Upper lobe of left lung (tissue), 6 donors: ENCODE data around the gene NDUFV2. TPM values are rescaled to one million over a fixed set of nuclear protein-coding genes. Genes with fewer than 3 reads are reported as not detected.

Experiments used
- ATAC-seq, 2 donors: fragments of 200-7000 bp; cut with Tn5 transposase; one replicate each; pipeline ENCODE4 v1.9.1; 2022; ENCODE audit warnings: mild to moderate bottlenecking in 2 of 2, moderate library complexity in 2 of 2; ENCODE audit not compliant: low FRiP score in 2 of 2
- DNase-seq, 2 donors: peaks; one replicate each; pipeline ENCODE4 v3.0.0-alpha.2; 2019 to 2020
- H3K27ac ChIP-seq, 4 donors: fragments of 200-600 bp; sonication (generic); one replicate each; pipeline ENCODE4 v1.5.1; 2016 to 2019
- H3K27me3 ChIP-seq, 4 donors: fragments of 200-600 bp; sonication (generic); one replicate each; pipeline ENCODE4 v1.5.1; 2017 to 2019
- H3K36me3 ChIP-seq, 4 donors: fragments of 200-600 bp; sonication (generic); one replicate each; pipeline ENCODE4 v1.5.1; 2016 to 2019
- H3K4me1 ChIP-seq, 4 donors: fragments of 200-600 bp; sonication (generic); one replicate each; pipeline ENCODE4 v1.5.1; 2018 to 2019
- H3K4me3 ChIP-seq, 4 donors: fragments of 200-600 bp; sonication (generic); one replicate each; pipeline ENCODE4 v1.5.1; 2017 to 2019; ENCODE audit warnings: mild to moderate bottlenecking in 2 of 4, moderate library complexity in 1 of 4
- H3K9me3 ChIP-seq, 4 donors: fragments of 200-600 bp; sonication (generic); one replicate each; pipeline ENCODE4 v1.5.1; 2018 to 2019
- CTCF ChIP-seq, 6 experiments: fragments of 450-650 bp in 4 of 6; fragments of 200-600 bp in 2 of 6; sonication (generic) in 2 of 6; IDR thresholded peaks; one replicate each; pipeline ENCODE4 v1.5.1; 2016 to 2019; ENCODE audit warnings: antibody characterized with exemption in 6 of 6
- EP300 ChIP-seq, 4 donors: sonication (generic); formaldehyde crosslinking; IDR thresholded peaks; one replicate each; pipeline ENCODE4 v1.5.1; 2017; ENCODE audit warnings: antibody characterized with exemption in 4 of 4, control low read depth in 2 of 4
- POLR2A ChIP-seq, 4 donors: fragments of 450-650 bp; IDR thresholded peaks; one replicate each; pipeline ENCODE4 v1.5.1; 2016 to 2017; ENCODE audit warnings: antibody characterized with exemption in 4 of 4, mild to moderate bottlenecking in 2 of 4
- POLR2AphosphoS5 ChIP-seq, 2 donors: sonication (generic); formaldehyde crosslinking; IDR thresholded peaks; one replicate each; pipeline ENCODE4 v1.5.1; 2017; ENCODE audit warnings: antibody characterized with exemption in 2 of 2
- WGBS, 2 donors: methylation state at CpG; one replicate each; pipeline ENCODE4 v1.1.5; 2017 to 2018; 5-methylcytosine and 5-hydroxymethylcytosine counted together
- total RNA-seq, 6 donors: library from RNA; depleted of rRNA in 4 of 6; stranded (reverse); fragments of >200 nt in 4 of 6; gene quantifications; one replicate each; pipeline versions ENCODE4 v1.1.0 to v1.2.1, GENCODE V29; 2016 to 2021
- donor health status: DM: no; HTN: no; CAD: no; lungs with moderate emphysema.
- donor health status: DM: no; HTN: yes; CAD: no; lungs with severe emphysema.

Gene NDUFV2
- total RNA-seq, 6 donors from 2014 or later, result 45.3 to 154 (median 113) TPM

DNA sequence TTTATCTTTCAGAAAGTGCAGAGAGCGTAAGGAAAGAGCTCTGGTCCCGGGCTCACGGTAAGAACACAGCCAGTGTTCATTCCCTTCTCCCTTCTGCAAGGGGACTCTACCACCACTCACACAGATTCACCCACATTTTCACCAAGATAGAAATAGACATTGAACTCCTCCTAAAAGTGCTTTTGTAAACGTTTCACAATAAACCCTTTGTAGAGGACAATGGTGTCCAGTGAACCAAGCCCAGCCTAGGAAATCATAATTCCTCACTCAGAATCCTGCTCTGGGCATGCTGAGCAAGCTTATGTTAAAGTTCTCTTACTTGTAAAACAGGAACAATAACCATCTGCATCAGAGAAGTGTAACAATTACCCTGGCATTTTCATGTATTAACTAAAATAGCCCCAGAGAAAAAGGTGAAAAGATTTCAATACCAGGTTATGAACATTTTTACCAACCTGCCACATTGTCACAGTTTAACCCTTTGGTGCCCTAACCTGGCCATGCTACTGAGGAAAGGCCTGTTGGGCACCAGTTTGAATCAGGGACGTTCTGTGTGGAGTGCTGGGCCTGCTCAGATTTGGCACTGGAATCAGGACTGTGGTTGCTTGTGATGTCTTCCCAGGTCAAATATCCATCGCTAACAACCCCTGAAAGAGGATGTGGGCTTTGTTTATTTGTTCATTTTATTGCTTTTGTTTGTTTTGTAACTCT is 22.5 kb upstream of the NDUFV2 start:
- WGBS, 2 donors, result 68 to 75% methylated on average over 6 of the region's 6 CpGs
- TF ChIP-seq POLR2AphosphoS5 (IDR thresholded peaks at IDR 0.05), result no peak
- TF ChIP-seq POLR2A (IDR thresholded peaks at IDR 0.05), result no peak
- TF ChIP-seq EP300 (IDR thresholded peaks at IDR 0.05), result no peak
- no peak for TF ChIP-seq CTCF (IDR thresholded peaks at IDR 0.05)
- Histone ChIP-seq H3K4me3 (no peak overlapping the region), H3K27me3 (no peaks in the 10 kb centered on the region), H3K36me3 (no peaks in the 10 kb centered on the region), H3K9me3 (no peaks in the 10 kb centered on the region), H3K4me1 (peaks cover 2 to 17% (median 15%) of the 10 kb centered on the region in 4 donors), H3K27ac (no peak overlapping the region)
- ATAC-seq (no peak), DNase-seq (no peak)

- Histone ChIP-seq H3K4me1 (peaks cover 2 to 17% (median 15%) of the 10 kb centered on the region in 4 donors), H3K27ac (no peak overlapping the region), H3K27me3 (no peaks in the 10 kb centered on the region), H3K4me3 (no peak overlapping the region), H3K9me3 (no peaks in the 10 kb centered on the region), H3K36me3 (no peaks in the 10 kb centered on the region)
- TF ChIP-seq POLR2AphosphoS5 (IDR thresholded peaks at IDR 0.05) (no peak), POLR2A (IDR thresholded peaks at IDR 0.05) (no peak), CTCF (IDR thresholded peaks at IDR 0.05) (no peak), EP300 (IDR thresholded peaks at IDR 0.05) (no peak)
- ATAC-seq (no peak), DNase-seq (no peak)
- 68 to 73% methylated on average over 4 of the region's 4 CpGs for WGBS, 2 donors
These were observed 20.6 kb upstream of the NDUFV2 start for GRCh38 chr18:9081940-9082339.

DNA sequence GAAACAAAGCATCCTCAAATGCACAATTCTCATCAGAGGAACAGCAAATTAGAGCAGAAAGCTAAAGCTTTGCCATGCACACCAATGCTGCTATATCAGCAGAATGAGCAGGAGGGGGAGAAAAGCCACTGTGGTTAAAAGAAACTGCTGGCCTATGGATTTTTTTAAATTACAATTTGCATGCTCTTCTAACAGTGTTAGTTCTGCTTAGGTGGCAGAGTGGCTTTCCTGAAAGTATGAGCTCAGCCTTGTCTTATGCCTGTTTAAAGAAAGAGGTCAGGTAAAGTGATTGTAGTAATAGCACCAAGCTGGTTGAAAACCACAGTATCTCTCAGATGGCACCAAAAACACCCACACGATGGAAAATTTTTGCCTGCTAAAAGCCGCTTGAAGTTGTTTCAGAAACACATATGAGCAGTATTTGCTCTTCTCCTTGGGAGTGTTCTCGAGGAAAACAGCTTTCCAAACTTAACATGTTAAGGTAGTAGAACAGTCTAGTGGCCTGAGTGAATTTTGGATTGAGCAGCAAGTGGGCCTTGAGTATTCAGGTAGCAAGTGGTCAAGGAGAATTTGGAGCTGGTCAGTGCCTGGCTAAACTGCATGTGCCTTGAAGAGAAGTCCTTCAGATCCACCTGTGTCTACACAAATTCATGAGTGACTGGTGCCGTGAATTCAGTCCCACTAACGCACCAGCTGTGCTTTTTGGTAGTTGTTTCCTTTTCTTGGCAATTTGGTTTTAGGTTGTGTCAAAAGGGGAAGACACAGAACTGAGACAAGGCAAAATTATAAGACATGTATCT is 19.6 kb upstream of the NDUFV2 start:
- no peaks in the 10 kb centered on the region for H3K9me3 ChIP-seq
- ATAC-seq, result peak; percentile 35 to 49
- no peaks in the 10 kb centered on the region for H3K36me3 ChIP-seq
- WGBS, 2 donors, result 39 to 53% methylated on average over 5 of the region's 5 CpGs
- H3K27me3 ChIP-seq, result no peaks in the 10 kb centered on the region
- peak in 1 of 2 donors; percentile 30 for DNase-seq
- H3K27ac ChIP-seq, result peak overlapping the region in 3 of 4 donors; percentile 41 to 67 (median 42)
- no peak overlapping the region for H3K4me3 ChIP-seq
- H3K4me1 ChIP-seq, result peaks cover 2 to 17% (median 15%) of the 10 kb centered on the region in 4 donors
- no peak for TF ChIP-seq EP300 (IDR thresholded peaks at IDR 0.05)
- TF ChIP-seq POLR2A (IDR thresholded peaks at IDR 0.05), result no peak
- TF ChIP-seq POLR2AphosphoS5 (IDR thresholded peaks at IDR 0.05), result no peak
- TF ChIP-seq CTCF (IDR thresholded peaks at IDR 0.05), result no peak

- no peaks in the 10 kb centered on the region for H3K9me3 ChIP-seq
- no peak overlapping the region for H3K27ac ChIP-seq
- no peak for ATAC-seq
- no peak overlapping the region for H3K4me3 ChIP-seq
- TF ChIP-seq POLR2A (IDR thresholded peaks at IDR 0.05), result no peak
- H3K27me3 ChIP-seq, result no peaks in the 10 kb centered on the region
- DNase-seq, result no peak
- peaks cover 2 to 17% (median 15%) of the 10 kb centered on the region in 4 donors for H3K4me1 ChIP-seq
- 71 to 98% methylated on average over 2 of the region's 2 CpGs for WGBS, 2 donors
- no peaks in the 10 kb centered on the region for H3K36me3 ChIP-seq
These were observed 16.5 kb upstream of the NDUFV2 start for GRCh38 chr18:9086015-9086414.

DNA sequence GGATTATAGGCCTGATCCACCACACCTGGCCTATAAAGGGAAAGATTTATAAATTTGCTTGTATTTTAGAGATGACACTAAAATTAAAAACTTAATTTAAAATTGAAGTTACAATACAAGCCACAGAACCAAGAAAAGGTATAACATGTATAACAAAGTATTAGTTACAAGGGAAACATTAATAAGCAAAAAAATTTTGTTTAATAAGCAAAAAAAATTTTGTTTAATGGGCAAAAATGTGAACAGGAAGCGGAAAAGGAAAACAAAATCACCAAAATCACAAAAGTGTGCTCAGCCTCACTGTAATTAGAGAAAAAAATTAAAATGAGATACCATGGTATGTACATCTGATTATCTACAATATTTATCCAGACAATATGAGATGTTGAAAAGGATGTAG is 15.9 kb upstream of the NDUFV2 start:
- Histone ChIP-seq H3K4me1 (peaks cover 2 to 17% (median 15%) of the 10 kb centered on the region in 4 donors), H3K36me3 (no peaks in the 10 kb centered on the region), H3K4me3 (no peak overlapping the region), H3K27ac (no peak overlapping the region), H3K9me3 (no peaks in the 10 kb centered on the region), H3K27me3 (no peaks in the 10 kb centered on the region)
- no peak for DNase-seq
- TF ChIP-seq POLR2A (IDR thresholded peaks at IDR 0.05), result no peak
- no peak for TF ChIP-seq EP300 (IDR thresholded peaks at IDR 0.05)
- no peak for TF ChIP-seq POLR2AphosphoS5 (IDR thresholded peaks at IDR 0.05)
- no peak for TF ChIP-seq CTCF (IDR thresholded peaks at IDR 0.05)
- 89 to 98% methylated on average over 1 of the region's 1 CpG for WGBS, 2 donors
- no peak for ATAC-seq
